Heart left ventricle (tissue), 16 donors: ENCODE results near the gene CXADR. TPM values are rescaled to one million over a fixed set of nuclear protein-coding genes. Genes with fewer than 3 reads are reported as not detected.
"Not testable (repeated sequence)": the region's sequence is repeated elsewhere in the genome, so short reads cannot be mapped to it uniquely, and the experiment has no call there.

Experiments
- ATAC-seq, 4 donors: fragments of 200-7000 bp; cut with Tn5 transposase; one replicate each; pipeline ENCODE4 v1.9.1; 2020 to 2022; ENCODE audit warnings: moderate library complexity in 4 of 4, mild to moderate bottlenecking in 3 of 4, moderate number of reproducible peaks in 1 of 4
- DNase-seq, 5 donors: peaks; one replicate each; pipeline ENCODE4 v3.0.0-alpha.2; 2020
- H3K27ac ChIP-seq, 12 donors: fragments of 200-600 bp; sonication (generic) in 4 of 12; one replicate each; pipeline versions ENCODE4 v1.5.0 to v1.8.0; 2016 to 2022; ENCODE audit warnings: mild to moderate bottlenecking in 2 of 12
- H3K27me3 ChIP-seq, 9 donors: fragments of 200-600 bp; sonication (generic) in 2 of 9; one replicate each; pipeline versions ENCODE4 v1.5.1 to v1.8.0; 2016 to 2022; ENCODE audit warnings: mild to moderate bottlenecking in 3 of 9
- H3K36me3 ChIP-seq, 9 donors: fragments of 200-600 bp; sonication (generic) in 2 of 9; one replicate each; pipeline versions ENCODE4 v1.5.0 to v1.8.0; 2018 to 2022; ENCODE audit warnings: mild to moderate bottlenecking in 2 of 9
- H3K4me1 ChIP-seq, 12 donors: fragments of 200-600 bp; sonication (generic) in 4 of 12; one replicate each; pipeline versions ENCODE4 v1.5.0 to v1.8.0; 2016 to 2022; ENCODE audit warnings: mild to moderate bottlenecking in 3 of 12
- H3K4me3 ChIP-seq, 12 donors: fragments of 200-600 bp; sonication (generic) in 4 of 12; one replicate each; pipeline versions ENCODE4 v1.5.0 to v1.8.0; 2017 to 2022; ENCODE audit warnings: mild to moderate bottlenecking in 9 of 12, moderate library complexity in 4 of 12
- H3K9me3 ChIP-seq, 12 donors: fragments of 200-600 bp; sonication (generic) in 4 of 12; one replicate each; pipeline versions ENCODE4 v1.5.0 to v1.8.0; 2016 to 2022; ENCODE audit warnings: mild to moderate bottlenecking in 1 of 12
- CTCF ChIP-seq, 12 donors: fragments of 200-600 bp; sonication (generic) in 4 of 12; IDR thresholded peaks; one replicate each; pipeline versions ENCODE4 v1.5.0 to v1.8.0; 2018 to 2022; ENCODE audit warnings: antibody characterized with exemption in 12 of 12, mild to moderate bottlenecking in 5 of 12
- POLR2A ChIP-seq, 2 donors: fragments of 450-650 bp; IDR thresholded peaks; one replicate each; pipeline ENCODE4 v1.6.1; 2017; ENCODE audit warnings: antibody characterized with exemption in 2 of 2, mild to moderate bottlenecking in 2 of 2, moderate library complexity in 2 of 2
- WGBS, 4 donors: extraction: QIAGEN DNeasy Blood & Tissue Kit in 2 of 4; methylation state at CpG; one replicate each; pipeline versions ENCODE4 v1.1.5 to v1.1.7; 2013 to 2018; 5-methylcytosine and 5-hydroxymethylcytosine counted together
- intact Hi-C, 10 donors: fragments of 100-400 bp; cut with DNase I; formaldehyde crosslinking; loops; one replicate each; pipeline versions ENCODE4 v1.11.1 to v1.14.2; 2022
- polyA plus RNA-seq, 2 donors: library from polyadenylated mRNA; stranded (reverse); fragments of 200-250 nt; gene quantifications; one replicate each; pipeline ENCODE4 v1.2.3, GENCODE V29; 2013
- total RNA-seq, 9 donors: library from RNA; depleted of rRNA in 2 of 9; stranded (reverse); fragments of >200 nt in 2 of 9; fragmentation: NEBNext Ultra II Directional in 3 of 9; extraction: Animal tissue kit (Norgen Biotek cat#: 25700) in 3 of 9; gene quantifications; one replicate each; pipeline versions ENCODE4 v1.1.0 to v1.2.4, GENCODE V29; 2016 to 2023
- donor health status: ischemic (EF 13 %, LVEDD 7.1; RV severe dilation, severe dysfunction).
- donor health status: healthy with polysubstance abuse.
- donor health status: DM: no; HTN: yes; CAD: no.
- donor health status: DM: no; HTN: no; CAD: no.
- donor health status: ischemic (EF 25% LVEDD 6.9; RV normal size, moderate dysfunction).
- donor health status: ischemic (EF 25% LVEDD 5.7; RV mildly dilated, moderate dysfunction).
- donor health status: healthy.
- donor health status: DM: yes; HTN: yes; CAD: no.
- donor health status: ischemic (EF 35%, LVEDD 5.7; RV mildly dilated, moderate dysfunction).
- donor health status: nonischemic (EF 11% LVEDD 7.7; RV severe dilation, severe dysfunction).
- donor health status: DM: yes; HTN: yes; CAD: no.
- donor health status: PGD.
- donor health status: ischemic (EF 29% LVEDD 5.4; RV normal size, mild dysfunction).
- donor health status: nonischemic (EF 23%, LVEDD 6.1; RV moderate dilation, normal function).

Gene CXADR
- total and polyA plus RNA-seq, 11 donors: 7.5 to 45.1 (median 29.3) TPM

- DNase-seq (peak in 4 of 5 donors; percentile 11 to 37 (median 27)), ATAC-seq (peak in 3 of 4 donors; percentile 33 to 71 (median 60))
- peaks cover 0 to 56% (median 10%) of the 10 kb centered on the region in 9 donors for H3K27me3 ChIP-seq
- H3K27ac ChIP-seq: peak overlapping the region; percentile 54 to 92 (median 86)
- intact Hi-C loops: loop anchor here in 7 of 10 donors (2.0 to 10.0 kb wide), 7 partner anchors 27 to 129 kb away; no protein-coding TSS in a partner anchor
- 1 to 3% (median 1%) methylated on average over 23 to 69 of the region's 69 CpGs for WGBS, 4 donors
- no peaks in the 10 kb centered on the region for H3K9me3 ChIP-seq
- H3K4me3 ChIP-seq: peak overlapping the region; percentile 47 to 94 (median 69)
- TF ChIP-seq POLR2A (IDR thresholded peaks at IDR 0.05) (no peak), CTCF (IDR thresholded peaks at IDR 0.05) (no peak)
- no peaks in the 10 kb centered on the region for H3K36me3 ChIP-seq
- H3K4me1 ChIP-seq: peaks cover 0 to 22% (median 5%) of the 10 kb centered on the region in 12 donors
Observed at GRCh38 chr21:17513214-17514123, 626 bp downstream of the CXADR start.

GRCh38 chr21:17514124-17514845 is 1.4 kb downstream of the CXADR start:
- peak overlapping the region in 11 of 12 donors; percentile 47 to 94 (median 68) for H3K4me3 ChIP-seq
- WGBS, 4 donors: 55 to 68% (median 61%) methylated on average over 13 of the region's 13 CpGs
- H3K9me3 ChIP-seq: no peaks in the 10 kb centered on the region
- H3K27ac ChIP-seq: peak overlapping the region in 8 of 12 donors; percentile 82 to 92 (median 88)
- no peak for TF ChIP-seq CTCF (IDR thresholded peaks at IDR 0.05)
- TF ChIP-seq POLR2A (IDR thresholded peaks at IDR 0.05): no peak
- H3K4me1 ChIP-seq: peaks cover 0 to 29% (median 9%) of the 10 kb centered on the region in 12 donors
- intact Hi-C loops: loop anchor here in 7 of 10 donors (2.0 to 10.0 kb wide), 7 partner anchors 27 to 129 kb away; no protein-coding TSS in a partner anchor
- ATAC-seq (no peak), DNase-seq (no peak)
- H3K27me3 ChIP-seq: peaks cover 0 to 56% (median 10%) of the 10 kb centered on the region in 9 donors
- no peaks in the 10 kb centered on the region for H3K36me3 ChIP-seq

GRCh38 chr21:17517008-17517407 is 4.2 kb downstream of the CXADR start:
- not testable (repeated sequence) for H3K27ac ChIP-seq
- intact Hi-C loops: loop anchor here in 2 of 10 donors (10.0 kb wide), 2 partner anchors 52 to 132 kb away; no protein-coding TSS in a partner anchor

GRCh38 chr21:17519208-17519738 is 6.4 kb downstream of the CXADR start:
- H3K4me3 ChIP-seq: no peak overlapping the region
- peaks cover 0 to 28% (median 4%) of the 10 kb centered on the region in 12 donors for H3K4me1 ChIP-seq
- peaks cover 0 to 27% (median 0%) of the 10 kb centered on the region in 9 donors for H3K27me3 ChIP-seq
- 31 to 46% (median 40%) methylated on average over 2 of the region's 2 CpGs for WGBS, 4 donors
- TF ChIP-seq POLR2A (IDR thresholded peaks at IDR 0.05): no peak
- TF ChIP-seq CTCF (IDR thresholded peaks at IDR 0.05): no peak
- ATAC-seq (peak; percentile 31 to 75 (median 53)), DNase-seq (no peak)
- no peaks in the 10 kb centered on the region for H3K9me3 ChIP-seq
- intact Hi-C loops: loop anchor here in 2 of 10 donors (10.0 kb wide), 2 partner anchors 54 to 134 kb away; no protein-coding TSS in a partner anchor
- peak overlapping the region in 3 of 12 donors; percentile 18 to 44 (median 43) for H3K27ac ChIP-seq
- no peaks in the 10 kb centered on the region for H3K36me3 ChIP-seq

More at GRCh38 chr21:17517008-17517407, 4.2 kb downstream of the CXADR start:
- ATAC-seq, DNase-seq, H3K9me3 ChIP-seq, H3K36me3 ChIP-seq, H3K4me3 ChIP-seq: not testable (repeated sequence)
- WGBS, 4 donors: 82 to 97% (median 89%) methylated on average over 1 of the region's 1 CpG
- Histone ChIP-seq H3K4me1 (peaks cover 0 to 31% (median 14%) of the 10 kb centered on the region in 12 donors), H3K27me3 (peaks cover 0 to 49% (median 10%) of the 10 kb centered on the region in 9 donors)
